ENCODE data around the gene CEP41.

DNA sequence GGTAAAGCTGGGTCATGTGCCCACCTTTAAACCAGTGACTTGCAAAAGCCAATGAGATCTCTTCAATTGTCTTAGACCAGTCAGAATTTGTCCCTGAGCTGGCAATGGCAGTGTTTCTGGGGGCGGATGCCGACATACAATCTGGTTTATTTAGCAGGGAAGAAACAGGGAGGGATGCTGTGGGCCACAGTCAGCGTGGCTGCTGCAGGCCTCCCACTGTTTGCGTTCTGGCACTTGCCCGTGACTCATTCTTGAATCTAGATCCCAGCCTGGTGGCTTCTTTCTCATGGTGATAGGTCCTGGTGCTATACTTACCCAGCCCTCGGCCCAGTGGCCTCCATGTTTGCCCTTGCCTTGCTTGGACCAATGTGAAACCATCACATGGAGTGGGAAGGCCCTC lies 63.6 kb downstream of the CEP41 start:
- TF ChIP-seq POLR2A (IDR thresholded peaks at IDR 0.05) (no peak), CTCF (IDR thresholded peaks at IDR 0.05) (no peak)

All from uterus (tissue), 2 donors.